ENCODE measurements around the gene FBXO27.
A peak's percentile ranks its signal among the peaks of the same experiment; 100 is the strongest.

FBXO27 gene

GRCh38 chr19:39032063-39032918, at the start of gene FBXO27:
FBXO27 (minus strand) TSS chr19:39032549; CDS start chr19:39032227, 322 bp downstream.
- TF ChIP-seq CTCF (IDR thresholded peaks at IDR 0.05) = no peak
- DNase-seq (ENCODE audit: low spot score) = no peak
- H3K27ac ChIP-seq = peak within 1 kb of the TSS; percentile 41 to 77
- H3K4me3 ChIP-seq = peak within 1 kb of the TSS; percentile 97

GRCh38 chr19:39080431-39080830, 48.1 kb upstream of the FBXO27 start:
- DNase-seq (ENCODE audit: low spot score) = no peak
- Histone ChIP-seq H3K4me3 (no peak overlapping the region), H3K27ac (no peak overlapping the region)
- TF ChIP-seq CTCF (IDR thresholded peaks at IDR 0.05) = no peak

GRCh38 chr19:39078436-39079200, 46.3 kb upstream of the FBXO27 start:
- Histone ChIP-seq H3K4me3 (no peak overlapping the region), H3K27ac (no peak overlapping the region)
- no peak for DNase-seq (ENCODE audit: low spot score)
- no peak for TF ChIP-seq CTCF (IDR thresholded peaks at IDR 0.05)

- no peak for TF ChIP-seq CTCF (IDR thresholded peaks at IDR 0.05)
- no peak for DNase-seq (ENCODE audit: low spot score)
Measured at GRCh38 chr19:39077323-39077722, 45.0 kb upstream of the FBXO27 start.

GRCh38 chr19:39074942-39075341, 42.6 kb upstream of the FBXO27 start:
- H3K4me3 ChIP-seq = no peak overlapping the region
- H3K27ac ChIP-seq = no peak overlapping the region
- no peak for TF ChIP-seq CTCF (IDR thresholded peaks at IDR 0.05)
- no peak for DNase-seq (ENCODE audit: low spot score)

More at GRCh38 chr19:39077323-39077722, 45.0 kb upstream of the FBXO27 start:
- H3K27ac ChIP-seq = no peak overlapping the region
- no peak overlapping the region for H3K4me3 ChIP-seq

GRCh38 chr19:39074205-39074692, 41.9 kb upstream of the FBXO27 start:
- no peak for DNase-seq (ENCODE audit: low spot score)
- TF ChIP-seq CTCF (IDR thresholded peaks at IDR 0.05) = no peak
- Histone ChIP-seq H3K4me3 (no peak overlapping the region), H3K27ac (no peak overlapping the region)

Data from coronary artery (tissue), 2 donors.